ENCODE data around the gene LRRC74A. TPM values are rescaled to one million over a fixed set of nuclear protein-coding genes. Genes with fewer than 3 reads are reported as not detected.

LRRC74A gene
- total and polyA plus RNA-seq, 9 of the 15 experiments (the other 6 are each of a cell fraction or from before 2014, with no cell fraction given) = not detected

DNA sequence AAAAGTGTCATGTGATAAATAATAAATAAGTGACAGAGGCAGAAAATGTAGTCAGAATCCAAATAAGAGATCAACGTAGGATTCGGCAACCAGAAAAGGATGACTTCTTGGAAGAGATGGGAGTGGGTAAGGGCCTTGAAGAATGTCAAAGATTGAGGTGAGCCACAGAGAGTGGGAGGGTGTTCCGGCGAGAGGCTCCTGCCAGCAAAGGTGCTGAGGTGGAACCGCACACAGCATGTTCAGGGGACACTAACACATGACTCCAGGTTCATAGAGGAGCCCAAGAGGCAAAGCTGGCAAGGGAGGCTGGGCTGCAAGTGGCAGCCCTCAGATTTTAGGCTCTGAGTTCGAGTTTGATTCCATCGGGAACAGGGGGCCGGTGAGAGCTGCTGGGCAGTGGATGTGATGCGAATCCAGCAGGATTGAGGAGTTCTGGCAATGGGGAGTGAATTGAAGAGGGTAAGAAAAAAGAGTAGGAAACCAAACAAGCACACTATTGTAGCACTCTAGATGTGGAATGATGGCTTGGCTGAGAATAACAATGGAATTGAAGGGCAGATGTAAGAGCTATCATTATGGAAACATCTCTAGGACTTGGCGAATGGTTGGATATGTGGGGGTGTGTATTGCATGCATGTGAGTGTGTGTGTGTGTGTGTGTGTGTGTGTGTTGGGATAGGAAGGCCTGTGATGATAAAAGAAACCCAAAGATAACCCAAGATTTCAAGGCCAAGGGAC lies 36.5 kb downstream of the LRRC74A start (continued):
- TF ChIP-seq HIVEP1 (CRISPR knock-in tag; IDR thresholded peaks at IDR 0.05) (no peak), SIRT6 (IDR thresholded peaks at IDR 0.05; ENCODE audit: low read depth, low read length) (no peak), ZNF707 (CRISPR knock-in tag; conservative IDR thresholded peaks at IDR 0.05) (no peak), RFX1 (IDR thresholded peaks at IDR 0.05) (no peak), NELFE (IDR thresholded peaks at IDR 0.05; ENCODE audit: insufficient read depth, insufficient read length) (no peak), DNMT1 (IDR thresholded peaks at IDR 0.05) (no peak)

DNA sequence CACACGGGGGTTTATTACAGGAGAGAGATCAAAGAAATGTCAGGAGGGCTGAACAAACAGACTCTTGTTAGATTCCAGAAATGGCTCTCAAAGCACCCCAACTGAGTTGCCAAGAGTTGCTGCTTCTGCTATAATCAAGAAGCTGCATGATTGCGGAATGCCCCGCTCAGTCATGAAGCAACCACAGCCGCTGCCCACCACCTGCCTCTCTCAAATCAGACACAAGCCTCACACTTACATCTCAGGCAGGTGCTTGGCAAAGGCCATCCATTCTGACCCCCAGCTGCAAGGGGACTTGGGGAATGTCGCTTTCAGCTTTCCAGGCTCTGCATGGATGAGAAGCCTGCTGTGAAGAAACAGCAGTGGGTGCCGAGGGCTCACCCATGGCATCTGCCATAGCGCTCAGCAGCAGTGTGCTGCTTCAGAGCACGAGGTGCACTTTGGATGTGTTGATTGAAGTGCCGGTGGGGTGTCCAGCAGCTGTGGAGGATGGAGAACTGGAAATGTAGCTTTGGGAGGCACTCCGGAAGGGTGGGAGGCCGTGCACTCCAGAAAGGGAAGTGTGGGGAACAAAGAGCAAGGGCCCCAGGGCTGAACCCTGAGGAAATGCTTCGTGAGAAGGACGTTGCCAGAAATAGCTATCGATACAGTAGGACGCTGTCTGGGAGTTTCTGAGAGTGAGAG lies 37.7 kb downstream of the LRRC74A start:
- in situ Hi-C loops (cut with MboI) (loop anchor here (10.0 kb wide), 1 partner anchor 149 kb away; no protein-coding TSS in a partner anchor), intact Hi-C loops (cut with micrococcal nuclease) (no loop called here)
- Histone ChIP-seq H3K9ac (ENCODE audit: insufficient read depth in 1 of 2, low read depth in 2 of 2, low read length in 2 of 2) (no peak overlapping the region), H3K79me2 (ENCODE audit: control insufficient read depth, insufficient read depth, low read length) (no peaks in the 10 kb centered on the region), H3K4me3 (no peak overlapping the region), H3K9me1 (ENCODE audit: control insufficient read depth, insufficient read depth, low read length) (no peaks in the 10 kb centered on the region), H2AFZ (ENCODE audit: low read depth, low read length) (no peak overlapping the region), H4K20me1 (replicated peaks; ENCODE audit: control insufficient read depth, insufficient read depth, low read length) (no peaks in the 10 kb centered on the region), H3K4me1 (replicated peaks in 1 of 2; ENCODE audit: control insufficient read depth in 2 of 2, insufficient read depth in 2 of 2, low read length in 2 of 2) (peaks cover 0 to 8% of the 10 kb centered on the region in 2 experiments; a peak in 2 of 5 replicates), H3K4me2 (ENCODE audit: insufficient read depth, low read length) (no peak overlapping the region), H3K36me3 (ENCODE audit: control insufficient read depth, insufficient read depth, low read length) (no peaks in the 10 kb centered on the region), H3K9me3 (replicated peaks; ENCODE audit: control insufficient read depth, insufficient read depth, low read depth, low read length) (no peaks in the 10 kb centered on the region), H3K27ac (ENCODE audit: extremely low read depth, low read depth, low read length) (no peak overlapping the region), H3K27me3 (ENCODE audit: control insufficient read depth in 2 of 2, insufficient read depth in 2 of 2, low read length in 2 of 2) (peaks cover 17 to 67% of the 10 kb centered on the region in 2 experiments; a peak in 4 of 5 replicates)
- POLR2A ChIA-PET = no interaction called here
- FAIRE-seq (no peak), ATAC-seq (no peak), DNase-seq (ENCODE audit: extremely low read depth in 1 of 4, low spot score in 3 of 4) (no peak)
- 2% methylated on average over 13 of the region's 15 CpGs for WGBS (ENCODE audit: insufficient coverage, low coverage, missing lambda C conversion rate)
- BruUV-seq (replicated peaks) = no TSS peak
- TF ChIP-seq HNRNPL (IDR thresholded peaks at IDR 0.05; ENCODE audit: low read depth, low read length) (no peak), CREB1 (IDR thresholded peaks at IDR 0.05) (no peak), CREB1 (CRISPR knock-in tag; IDR thresholded peaks at IDR 0.05) (no peak), PHB2 (IDR thresholded peaks at IDR 0.05; ENCODE audit: low read depth) (no peak), ZNF79 (CRISPR knock-in tag; IDR thresholded peaks at IDR 0.05; ENCODE audit: low read depth) (no peak), NFIC (IDR thresholded peaks at IDR 0.05) (no peak), ZNF140 (CRISPR knock-in tag; IDR thresholded peaks at IDR 0.05) (no peak), C11orf30 (IDR thresholded peaks at IDR 0.05; ENCODE audit: low read depth) (no peak), THRAP3 (IDR thresholded peaks at IDR 0.05; ENCODE audit: borderline replicate concordance) (no peak), RFX1 (IDR thresholded peaks at IDR 0.05) (no peak), HNRNPK (IDR thresholded peaks at IDR 0.05; ENCODE audit: low read depth, low read length, poor library complexity, severe bottlenecking) (no peak)
- TF ChIP-seq, protein P1, sequence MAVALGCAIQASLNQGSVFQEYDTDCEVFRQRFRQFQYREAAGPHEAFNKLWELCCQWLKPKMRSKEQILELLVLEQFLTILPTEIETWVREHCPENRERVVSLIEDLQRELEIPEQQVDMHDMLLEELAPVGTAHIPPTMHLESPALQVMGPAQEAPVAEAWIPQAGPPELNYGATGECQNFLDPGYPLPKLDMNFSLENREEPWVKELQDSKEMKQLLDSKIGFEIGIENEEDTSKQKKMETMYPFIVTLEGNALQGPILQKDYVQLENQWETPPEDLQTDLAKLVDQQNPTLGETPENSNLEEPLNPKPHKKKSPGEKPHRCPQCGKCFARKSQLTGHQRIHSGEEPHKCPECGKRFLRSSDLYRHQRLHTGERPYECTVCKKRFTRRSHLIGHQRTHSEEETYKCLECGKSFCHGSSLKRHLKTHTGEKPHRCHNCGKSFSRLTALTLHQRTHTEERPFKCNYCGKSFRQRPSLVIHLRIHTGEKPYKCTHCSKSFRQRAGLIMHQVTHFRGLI (CRISPR knock-in tag; IDR thresholded peaks at IDR 0.05) = no peak
- TF ChIP-seq, protein P2, sequence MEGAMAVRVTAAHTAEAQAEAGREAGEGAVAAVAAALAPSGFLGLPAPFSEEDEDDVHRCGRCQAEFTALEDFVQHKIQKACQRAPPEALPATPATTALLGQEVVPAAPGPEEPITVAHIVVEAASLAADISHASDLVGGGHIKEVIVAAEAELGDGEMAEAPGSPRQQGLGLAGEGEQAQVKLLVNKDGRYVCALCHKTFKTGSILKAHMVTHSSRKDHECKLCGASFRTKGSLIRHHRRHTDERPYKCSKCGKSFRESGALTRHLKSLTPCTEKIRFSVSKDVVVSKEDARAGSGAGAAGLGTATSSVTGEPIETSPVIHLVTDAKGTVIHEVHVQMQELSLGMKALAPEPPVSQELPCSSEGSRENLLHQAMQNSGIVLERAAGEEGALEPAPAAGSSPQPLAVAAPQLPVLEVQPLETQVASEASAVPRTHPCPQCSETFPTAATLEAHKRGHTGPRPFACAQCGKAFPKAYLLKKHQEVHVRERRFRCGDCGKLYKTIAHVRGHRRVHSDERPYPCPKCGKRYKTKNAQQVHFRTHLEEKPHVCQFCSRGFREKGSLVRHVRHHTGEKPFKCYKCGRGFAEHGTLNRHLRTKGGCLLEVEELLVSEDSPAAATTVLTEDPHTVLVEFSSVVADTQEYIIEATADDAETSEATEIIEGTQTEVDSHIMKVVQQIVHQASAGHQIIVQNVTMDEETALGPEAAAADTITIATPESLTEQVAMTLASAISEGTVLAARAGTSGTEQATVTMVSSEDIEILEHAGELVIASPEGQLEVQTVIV (CRISPR knock-in tag; IDR thresholded peaks at IDR 0.05; ENCODE audit: borderline replicate concordance) = no peak
- CTCF ChIA-PET (ENCODE audit: low intra/inter-chr PET ratio) = no interaction called here

All from K562 (cell line).